GM10847 (cell line): Measurements from ENCODE around the gene SPAG7.
A peak's percentile ranks its signal among the peaks of the same experiment; 100 is the strongest.

Experiments used
- POLR2A ChIP-seq: IDR thresholded peaks from 2 replicates; pipeline ENCODE4 v1.6.1; 2011; ENCODE audit not compliant: insufficient read length; ENCODE audit errors: extremely low read depth

Gene SPAG7

GRCh38 chr17:4948166-4948930 is 19.3 kb downstream of the SPAG7 start, which contains the start of gene PFN1:
PFN1 (minus strand) TSS chr17:4948530; CDS start chr17:4948394, 136 bp downstream.
- TF ChIP-seq POLR2A: peak; percentile 96

GRCh38 chr17:4947411-4948165 is 20.0 kb downstream of the SPAG7 start:
- TF ChIP-seq POLR2A: no peak

GRCh38 chr17:4947010-4947410 is 20.6 kb downstream of the SPAG7 start:
- no peak for TF ChIP-seq POLR2A

- no peak for TF ChIP-seq POLR2A
These were observed 21.2 kb downstream of the SPAG7 start for GRCh38 chr17:4946312-4946976.

- TF ChIP-seq POLR2A: no peak
These were observed 21.7 kb downstream of the SPAG7 start for GRCh38 chr17:4945944-4946280.

GRCh38 chr17:4945176-4945943 is 22.3 kb downstream of the SPAG7 start:
- TF ChIP-seq POLR2A: peak; percentile 61

- TF ChIP-seq POLR2A: peak; percentile 41
These were observed 23.0 kb downstream of the SPAG7 start for GRCh38 chr17:4944554-4945175.

GRCh38 chr17:4944163-4944553 is 23.5 kb downstream of the SPAG7 start:
- no peak for TF ChIP-seq POLR2A

GRCh38 chr17:4942760-4943508 is 24.7 kb downstream of the SPAG7 start:
- TF ChIP-seq POLR2A: no peak

- TF ChIP-seq POLR2A: no peak
These were observed 26.4 kb downstream of the SPAG7 start for GRCh38 chr17:4941319-4941610.

GRCh38 chr17:4940555-4941318 is 26.9 kb downstream of the SPAG7 start:
- no peak for TF ChIP-seq POLR2A

GRCh38 chr17:4939796-4940554 is 27.6 kb downstream of the SPAG7 start, which contains the start of the genes RNF167 and SLC25A11:
RNF167 (plus strand) TSS chr17:4940268; CDS start chr17:4940910, 642 bp downstream.
SLC25A11 (minus strand) TSS chr17:4940046; CDS start chr17:4939910, 136 bp downstream.
- peak; percentile 87 for TF ChIP-seq POLR2A

- no peak for TF ChIP-seq POLR2A
These were observed 28.1 kb downstream of the SPAG7 start for GRCh38 chr17:4939546-4939795.
